ENCODE data around the gene NAGS.
"Not testable (repeated sequence)": the region's sequence is repeated elsewhere in the genome, so short reads cannot be mapped to it uniquely, and the experiment has no call there.

NAGS gene, protein sequence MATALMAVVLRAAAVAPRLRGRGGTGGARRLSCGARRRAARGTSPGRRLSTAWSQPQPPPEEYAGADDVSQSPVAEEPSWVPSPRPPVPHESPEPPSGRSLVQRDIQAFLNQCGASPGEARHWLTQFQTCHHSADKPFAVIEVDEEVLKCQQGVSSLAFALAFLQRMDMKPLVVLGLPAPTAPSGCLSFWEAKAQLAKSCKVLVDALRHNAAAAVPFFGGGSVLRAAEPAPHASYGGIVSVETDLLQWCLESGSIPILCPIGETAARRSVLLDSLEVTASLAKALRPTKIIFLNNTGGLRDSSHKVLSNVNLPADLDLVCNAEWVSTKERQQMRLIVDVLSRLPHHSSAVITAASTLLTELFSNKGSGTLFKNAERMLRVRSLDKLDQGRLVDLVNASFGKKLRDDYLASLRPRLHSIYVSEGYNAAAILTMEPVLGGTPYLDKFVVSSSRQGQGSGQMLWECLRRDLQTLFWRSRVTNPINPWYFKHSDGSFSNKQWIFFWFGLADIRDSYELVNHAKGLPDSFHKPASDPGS

DNA sequence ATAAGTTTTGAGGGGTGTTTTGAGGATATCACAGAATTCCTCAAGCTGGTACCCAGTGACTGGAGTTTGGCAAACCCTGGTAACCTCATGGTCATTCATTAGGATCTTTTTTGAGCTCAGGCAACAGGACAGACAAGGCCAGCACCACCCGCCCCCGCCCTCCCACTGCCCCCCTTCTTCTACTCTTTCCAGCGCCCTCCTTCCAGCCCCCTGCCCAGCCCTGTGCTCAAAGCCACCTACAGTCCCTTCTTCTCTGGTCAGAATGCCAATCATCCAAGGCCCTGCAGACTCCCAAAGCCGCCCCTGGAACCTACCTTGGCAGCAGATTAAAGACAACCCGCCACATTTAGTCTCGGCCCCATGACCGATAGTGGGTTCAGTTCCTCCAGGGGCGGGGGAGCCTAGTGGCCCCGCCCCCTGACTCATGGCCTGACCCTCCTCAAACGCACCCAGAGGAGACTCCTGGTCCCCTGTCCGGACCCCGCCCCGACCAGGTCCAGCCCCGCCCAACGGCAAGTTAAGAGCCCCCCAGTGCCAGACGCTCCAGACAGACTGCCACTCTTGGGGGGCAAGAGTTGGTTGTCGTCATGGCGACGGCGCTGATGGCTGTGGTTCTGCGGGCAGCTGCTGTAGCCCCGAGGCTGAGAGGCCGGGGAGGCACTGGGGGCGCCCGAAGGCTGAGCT lies at the start of gene NAGS:
NAGS (plus strand) TSS at position 546 of the 684 bp plus-strand sequence; CDS start at position 588, 42 bp downstream.
- no peak for DNase-seq

DNA sequence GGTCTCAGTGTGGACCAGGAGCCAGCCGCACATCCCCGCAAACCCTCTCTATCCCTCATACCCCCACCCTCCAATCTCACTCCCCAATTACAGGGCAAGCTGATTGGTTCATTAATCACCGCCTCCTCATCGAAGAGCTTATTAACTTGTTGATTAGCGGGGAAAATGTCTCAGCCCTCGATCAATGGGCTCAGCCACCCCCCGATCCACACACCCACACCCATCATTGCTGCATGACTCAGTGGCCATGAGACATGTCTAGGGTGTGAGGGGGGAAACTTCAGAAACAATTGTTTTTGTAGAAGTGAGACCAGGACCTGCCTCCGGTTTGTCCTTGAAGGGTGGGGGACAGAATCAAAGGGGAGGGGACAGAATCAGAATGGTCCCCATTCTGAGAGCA lies 48.2 kb upstream of the NAGS start:
- no peak for DNase-seq

DNA sequence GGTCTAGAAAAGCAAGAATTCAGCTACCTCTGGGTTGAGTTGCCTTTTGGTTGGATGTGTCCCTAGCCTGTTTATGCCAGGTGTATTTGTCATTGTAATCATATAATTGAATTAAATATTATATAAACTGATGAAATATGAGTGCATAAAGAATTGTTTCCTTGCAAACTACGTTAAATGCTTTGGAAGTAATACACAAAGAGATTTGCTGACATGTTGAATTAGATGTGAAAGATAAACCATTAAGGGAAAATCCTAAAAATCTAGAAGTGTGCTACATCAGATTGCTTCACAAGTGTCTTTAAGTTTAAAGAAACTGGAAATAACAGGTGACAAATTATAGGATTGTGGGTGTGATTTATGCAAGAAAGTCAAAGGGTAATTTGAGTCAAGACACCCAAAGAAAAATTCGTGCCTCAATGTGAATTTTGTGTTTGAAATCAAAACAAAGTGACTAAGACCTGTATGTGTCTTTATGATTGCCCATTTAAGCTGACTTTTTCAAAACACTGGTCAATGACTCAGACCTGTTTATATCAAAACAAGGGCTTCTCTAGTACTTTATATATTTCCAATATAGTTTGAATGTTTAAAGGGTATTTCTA lies 45.6 kb upstream of the NAGS start:
- no peak for DNase-seq

DNA sequence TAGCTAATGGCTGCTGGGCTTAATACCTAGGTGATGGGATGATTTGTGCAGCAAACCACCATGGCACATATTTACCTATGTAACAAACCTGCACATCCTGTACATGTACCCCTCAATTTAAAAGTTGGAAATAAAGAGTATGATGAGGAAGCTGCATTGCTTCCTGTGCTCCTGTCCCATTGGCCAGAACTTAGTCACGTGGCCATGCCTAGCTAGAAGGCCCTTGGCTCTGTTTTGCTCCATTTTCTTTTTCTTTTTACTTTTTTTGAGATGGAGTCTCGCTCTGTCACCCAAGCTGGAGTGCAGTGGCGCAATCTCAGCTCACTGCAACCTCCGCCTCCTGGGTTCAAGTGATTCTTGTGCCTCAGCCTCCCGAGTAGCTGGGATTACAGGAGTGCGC lies 43.1 kb upstream of the NAGS start:
- not testable (repeated sequence) for DNase-seq

DNA sequence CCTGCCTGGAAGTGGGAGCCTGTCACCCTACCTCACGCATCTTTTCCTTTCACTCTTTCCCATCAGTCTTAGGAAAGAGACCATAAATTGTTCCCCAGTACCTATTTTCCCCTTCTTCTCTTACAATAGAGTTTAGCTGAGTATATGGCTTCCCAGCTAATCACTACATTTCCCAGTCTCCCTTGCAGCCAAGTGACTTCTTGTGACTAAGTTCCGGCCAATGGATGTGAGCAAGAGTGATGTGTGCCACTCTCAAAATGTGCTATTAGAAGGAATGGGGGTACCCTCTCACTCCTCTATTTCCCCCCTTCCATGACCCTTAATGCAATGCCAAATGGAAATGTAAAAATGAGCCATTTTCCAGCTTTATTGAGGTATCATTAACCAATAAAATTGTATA lies 42.5 kb upstream of the NAGS start:
- no peak for DNase-seq

DNA sequence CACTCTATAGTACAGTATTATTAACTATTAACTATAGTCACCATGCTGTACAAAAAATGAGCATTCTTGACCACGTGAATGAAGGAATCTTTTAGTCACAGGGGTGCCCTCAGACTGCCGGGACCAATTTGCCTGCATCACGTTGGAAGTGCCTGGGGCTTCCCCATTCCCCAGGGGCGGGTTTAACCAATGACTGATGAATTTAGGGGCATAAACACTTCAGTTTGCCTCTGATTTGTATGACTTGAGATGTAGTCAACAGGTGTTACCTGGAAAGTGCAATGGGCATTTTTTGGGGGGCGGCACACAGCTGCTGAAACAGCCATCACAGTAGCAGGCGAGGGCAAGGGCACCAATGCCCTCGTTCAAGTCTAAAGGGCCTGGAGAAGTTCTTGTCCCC lies 41.9 kb upstream of the NAGS start:
- no peak for DNase-seq

DNA sequence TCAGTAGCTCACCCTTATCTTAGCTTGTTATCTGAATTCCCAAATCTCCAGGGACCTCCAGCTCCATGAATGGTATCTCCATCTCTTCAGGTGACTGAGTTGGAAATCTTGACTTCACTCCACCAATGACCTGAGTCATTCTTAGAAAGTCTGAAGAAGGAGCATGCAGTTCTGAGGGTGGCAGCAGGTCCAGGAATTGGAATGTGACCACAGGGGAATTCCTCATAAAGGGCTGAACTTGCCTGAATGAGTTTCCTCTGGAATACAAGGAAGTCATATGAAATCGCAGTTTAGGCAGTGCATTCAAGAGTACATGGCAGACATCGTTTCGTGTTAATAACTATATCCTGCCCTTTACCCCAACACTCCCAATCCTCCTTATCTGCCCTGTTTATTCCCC lies 38.1 kb upstream of the NAGS start:
- no peak for DNase-seq

DNA sequence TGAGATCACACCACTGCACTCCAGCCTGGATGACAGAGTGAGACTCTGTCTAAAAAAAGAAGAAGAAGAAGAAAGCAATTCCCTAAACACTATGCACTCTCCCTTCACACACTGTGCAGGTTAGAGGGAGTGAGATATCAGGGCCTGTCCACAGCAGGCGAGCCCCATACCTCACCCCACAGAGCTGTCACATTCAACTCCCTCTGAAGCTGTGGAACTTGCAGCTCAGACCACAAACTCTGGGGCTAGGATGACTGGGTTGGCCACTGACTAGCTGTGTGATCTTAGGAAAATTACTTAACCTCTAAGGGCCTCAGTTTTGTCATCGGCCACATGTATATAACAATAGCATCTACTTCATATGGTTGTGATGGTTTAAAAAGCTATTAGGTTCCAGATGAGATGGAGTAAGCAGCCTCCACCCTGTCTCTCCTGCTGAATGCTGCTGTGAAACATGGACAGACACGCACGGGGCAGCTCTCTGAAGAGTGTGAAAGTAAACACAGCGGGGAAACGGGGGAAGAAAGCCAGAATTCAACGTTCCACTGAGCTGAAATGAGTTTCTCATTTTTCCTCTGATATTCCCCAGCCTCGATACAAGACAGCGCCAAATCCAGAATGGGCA lies 37.1 kb upstream of the NAGS start:
- no peak for DNase-seq

DNA sequence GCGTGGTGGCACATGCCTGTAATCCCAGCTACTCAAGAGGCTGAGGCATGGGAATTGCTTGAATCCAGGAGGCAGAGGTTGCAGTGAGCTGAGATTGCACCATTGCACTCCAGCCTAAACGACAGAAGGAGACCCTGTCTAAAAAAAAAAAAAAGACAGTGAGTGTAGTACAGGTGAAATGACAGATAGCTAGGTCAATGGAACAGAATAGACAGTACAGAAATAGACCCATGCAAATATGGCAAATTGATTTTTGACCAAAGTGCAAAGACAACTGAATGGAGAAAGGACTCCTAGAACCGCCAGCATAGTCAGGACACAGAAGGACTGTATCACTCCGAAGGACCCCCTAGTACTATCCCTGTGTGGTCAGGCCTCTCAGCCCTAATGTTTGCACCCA lies 34.1 kb upstream of the NAGS start:
- no peak for DNase-seq

DNA sequence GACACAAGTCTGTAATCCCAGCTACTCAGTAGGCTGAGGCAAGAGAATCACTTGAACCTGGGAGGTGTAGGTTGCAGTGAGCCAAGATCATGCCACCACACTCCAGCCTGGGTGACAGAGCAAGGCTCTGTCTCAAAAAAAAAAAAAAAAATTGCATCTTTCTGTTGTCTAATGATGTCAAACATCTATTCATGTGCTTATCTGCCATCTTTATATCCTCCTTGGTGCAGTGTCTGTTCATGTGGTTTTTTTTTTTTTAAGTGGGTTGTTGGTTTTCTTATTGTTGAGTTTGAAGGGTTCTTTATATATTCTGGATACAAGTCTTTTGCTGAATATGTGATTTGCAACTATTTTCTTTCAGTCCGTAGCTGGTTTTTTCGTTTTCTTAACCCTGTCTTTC lies 33.0 kb upstream of the NAGS start:
- not testable (repeated sequence) for DNase-seq

DNA sequence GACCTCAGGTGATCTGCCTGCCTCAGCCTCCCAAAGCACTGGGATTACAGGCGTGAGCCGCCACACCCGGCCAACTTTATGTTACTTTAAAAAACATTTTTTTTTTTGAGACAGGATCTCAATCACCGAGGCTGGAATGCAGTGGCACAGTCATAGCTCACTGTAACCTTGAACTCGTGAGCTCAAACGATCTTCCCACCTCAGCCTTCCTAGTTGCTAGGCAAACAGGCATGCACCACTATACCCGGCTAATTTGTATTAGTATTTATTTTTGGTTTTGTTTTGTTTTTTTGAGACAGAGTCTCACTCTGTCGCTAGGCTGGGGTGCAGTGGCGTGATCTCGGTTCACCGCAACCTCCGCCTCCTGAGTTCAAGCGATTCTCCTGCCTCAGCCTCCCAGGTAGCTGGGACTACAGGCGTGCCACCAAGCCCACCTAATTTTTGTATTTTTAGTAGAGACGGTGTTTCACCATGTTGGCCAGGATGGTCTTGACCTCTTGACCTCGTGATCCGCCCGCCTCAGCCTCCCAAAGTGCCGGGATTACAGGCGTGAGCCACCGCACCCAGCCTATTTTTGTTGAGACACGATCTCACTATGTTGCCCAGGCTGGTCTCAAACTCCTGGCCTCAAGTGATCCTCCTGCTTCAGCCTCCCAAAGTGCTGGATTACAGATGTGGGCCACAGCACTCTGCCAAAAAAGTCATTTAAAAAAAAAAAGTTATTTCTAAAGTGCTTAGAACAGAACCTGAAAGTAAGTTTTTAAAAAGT lies 31.8 kb upstream of the NAGS start:
- DNase-seq, result not testable (repeated sequence)

DNA sequence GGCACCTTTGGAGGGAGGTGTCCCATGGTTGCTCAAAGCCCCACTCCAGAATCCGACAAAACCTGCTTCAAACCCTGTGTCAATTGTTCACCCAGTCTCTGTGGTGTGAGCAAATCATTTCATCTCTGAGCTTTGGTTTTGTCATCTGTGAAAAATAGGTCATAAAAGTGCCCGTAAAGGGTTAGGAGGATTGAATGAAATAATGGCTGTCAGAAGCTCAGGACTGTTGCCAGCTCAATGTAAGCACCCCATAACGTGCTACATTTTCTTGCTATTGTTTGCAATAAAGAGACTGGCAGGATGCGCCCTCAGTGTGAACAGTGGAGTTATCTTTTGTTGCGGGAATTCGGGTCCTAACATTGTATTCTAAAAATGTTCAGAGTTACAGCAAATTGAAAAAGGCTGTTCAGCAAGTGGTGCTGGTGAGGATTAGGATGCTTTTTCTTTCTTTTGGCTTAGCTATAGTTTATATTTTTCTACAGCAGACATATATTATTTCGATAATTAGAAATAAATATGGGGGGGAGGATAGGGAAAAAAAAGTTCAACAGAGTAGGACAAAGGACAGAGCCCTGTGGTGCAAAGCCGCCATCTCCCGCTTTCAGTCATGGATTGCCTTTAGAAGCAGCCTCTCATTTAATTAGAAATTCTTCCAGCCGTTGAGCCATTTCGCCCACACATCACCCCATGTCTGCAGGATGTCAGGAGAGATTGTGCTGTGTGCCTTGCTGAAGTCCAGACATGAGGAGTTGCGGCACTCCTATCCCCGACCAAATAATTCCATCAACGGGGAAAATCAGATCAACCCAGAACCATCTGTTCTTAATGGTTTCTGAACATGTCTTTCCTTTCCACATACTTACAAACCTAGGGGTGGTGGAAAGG lies 29.8 kb upstream of the NAGS start:
- DNase-seq, result no peak

DNA sequence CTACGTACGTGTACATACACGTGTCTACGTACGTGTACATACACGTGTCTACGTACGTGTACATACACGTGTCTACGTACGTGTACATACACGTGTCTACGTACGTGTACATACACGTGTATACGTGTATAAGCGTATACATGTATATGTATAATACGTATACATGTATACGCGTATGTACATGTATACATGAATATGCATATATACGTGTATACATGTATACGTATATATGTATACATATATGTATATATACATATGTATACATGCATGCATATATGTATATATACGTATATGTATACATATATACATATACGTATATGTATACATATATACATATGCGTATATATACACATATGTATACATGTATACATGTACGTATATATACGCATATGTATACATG lies 28.5 kb upstream of the NAGS start:
- no peak for DNase-seq

DNA sequence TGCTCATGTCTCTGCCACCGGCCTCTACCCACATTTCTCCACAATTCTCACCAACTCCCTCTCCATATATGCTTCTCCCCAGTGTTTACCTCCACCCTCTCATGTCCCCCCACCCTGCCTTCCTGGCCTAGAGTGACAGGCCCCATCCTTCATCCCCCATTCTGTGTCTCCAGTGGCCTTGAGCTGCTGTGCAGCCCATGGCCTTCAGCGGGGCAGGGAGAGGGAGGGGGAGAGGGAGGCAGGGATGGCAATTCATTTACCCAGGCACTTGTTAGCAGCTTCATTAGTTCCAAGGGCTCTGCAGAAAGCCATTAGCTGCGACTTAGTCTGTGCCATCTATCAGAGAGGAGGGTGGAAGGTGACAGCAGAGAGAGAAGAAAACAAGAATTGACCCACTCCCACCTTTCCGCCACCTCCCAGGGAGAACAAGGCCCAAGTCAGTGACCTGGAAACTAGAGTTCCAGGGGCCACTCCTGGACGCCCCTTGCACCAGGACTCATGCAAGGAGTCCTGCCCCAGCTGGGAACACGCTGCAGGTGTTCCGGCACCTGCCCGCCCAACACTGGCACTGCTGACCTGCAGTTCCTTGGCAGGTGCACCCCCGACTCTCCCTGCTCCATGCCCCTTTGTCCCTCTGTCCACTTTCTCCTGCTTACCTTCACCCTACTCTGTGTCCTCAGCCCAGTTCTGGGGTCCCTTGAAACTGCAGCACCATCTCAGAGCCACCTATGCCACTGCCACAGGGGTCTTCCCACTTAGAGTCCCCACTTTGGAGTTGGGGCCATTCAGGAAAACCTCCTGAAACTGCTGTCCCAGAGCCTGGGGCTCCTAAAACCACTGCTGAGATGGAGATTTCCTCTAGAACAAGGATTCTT lies 27.2 kb upstream of the NAGS start:
- no peak for DNase-seq

DNA sequence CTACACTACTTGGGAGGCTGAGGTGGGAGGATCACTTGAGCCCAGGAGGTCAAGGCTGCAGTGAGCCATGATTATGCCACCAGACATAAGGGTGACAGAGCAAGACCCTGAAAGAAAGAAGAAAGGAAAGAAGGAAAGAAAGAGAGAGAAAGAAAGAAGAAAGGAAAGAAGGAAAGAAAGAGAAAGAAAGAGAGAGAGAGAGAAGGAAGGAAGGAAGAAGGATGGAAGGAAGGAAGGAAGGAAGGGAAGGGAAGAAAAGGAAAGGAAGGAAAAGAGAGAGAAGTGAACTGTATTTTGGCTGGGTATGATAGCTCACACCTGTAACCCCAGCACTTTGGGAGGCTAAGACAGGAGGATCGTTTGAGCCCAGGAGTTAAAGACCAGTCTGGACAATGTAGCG lies 26.3 kb upstream of the NAGS start:
- no peak for DNase-seq

DNA sequence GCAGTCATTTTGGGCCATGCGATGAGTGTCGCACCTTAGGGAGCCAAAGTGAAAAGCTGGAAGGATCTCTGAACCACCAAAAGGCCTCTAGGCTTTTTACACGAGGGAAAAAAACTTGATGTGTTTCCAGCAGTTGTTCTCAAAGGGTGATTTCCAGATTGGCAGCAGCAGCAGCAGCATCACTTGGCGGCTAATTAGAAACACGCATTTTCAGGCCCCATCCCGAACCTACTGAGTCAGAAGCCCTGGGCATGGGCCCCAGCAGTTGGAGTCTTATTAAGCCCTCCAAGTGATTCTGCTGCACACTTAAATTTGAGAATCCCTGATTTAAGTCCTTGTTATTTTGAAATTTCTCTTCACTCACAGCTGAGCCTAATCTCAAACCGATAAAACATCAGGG lies 25.4 kb upstream of the NAGS start:
- DNase-seq, result no peak

DNA sequence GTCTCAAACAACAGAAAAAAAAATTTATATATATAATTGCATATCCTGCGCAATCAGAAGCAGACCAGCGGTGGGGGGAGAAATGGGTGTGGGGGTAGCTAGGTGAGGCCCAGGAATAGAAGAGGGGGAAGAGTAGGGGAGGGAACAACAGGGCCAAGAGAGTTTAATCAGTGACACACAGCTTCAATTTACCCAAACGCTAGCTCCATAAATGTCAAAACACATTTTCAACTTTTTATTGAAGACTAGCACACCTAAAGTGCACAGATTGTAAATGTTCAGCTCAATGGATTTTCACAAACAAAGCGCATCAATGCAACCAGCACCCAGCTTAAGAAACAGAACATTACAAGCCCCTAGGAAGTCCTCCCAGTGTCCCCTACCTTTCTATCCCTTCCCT lies 24.8 kb upstream of the NAGS start:
- DNase-seq, result no peak

DNA sequence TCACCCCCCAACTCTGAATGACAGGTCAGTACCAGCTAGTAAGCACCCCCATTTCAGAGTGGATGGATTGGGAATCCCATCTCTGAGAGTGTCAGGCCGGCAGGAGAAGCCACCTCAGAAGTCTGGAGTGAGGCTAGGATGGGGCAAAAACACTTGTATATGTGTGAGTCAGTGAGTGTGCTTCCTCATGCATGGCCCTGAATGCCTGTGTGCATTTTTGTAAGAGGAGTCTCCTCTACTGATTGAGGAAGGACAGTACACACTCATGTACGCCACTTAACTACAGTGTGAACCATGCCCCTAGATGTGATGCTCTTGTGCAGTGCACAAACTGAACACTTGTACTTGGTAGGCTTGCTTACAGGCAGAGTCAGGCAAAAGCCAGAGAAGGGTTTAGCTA lies 22.3 kb upstream of the NAGS start:
- DNase-seq, result no peak

DNA sequence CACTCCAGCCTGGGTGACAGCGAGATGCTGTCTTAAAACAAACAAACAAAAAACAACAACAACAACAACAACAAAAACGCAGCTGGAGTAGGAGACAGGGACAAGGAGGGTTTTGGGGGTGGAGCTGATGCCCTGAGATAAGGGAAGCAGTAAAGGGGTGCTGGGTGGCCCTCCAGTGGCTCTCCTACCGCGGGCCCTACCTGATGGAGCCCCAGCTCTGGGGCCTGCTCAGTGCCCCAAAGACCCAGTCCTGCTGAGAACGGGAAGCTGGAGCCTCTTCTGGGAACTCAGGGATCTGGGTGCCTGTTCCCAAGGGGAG lies 21.3 kb upstream of the NAGS start:
- DNase-seq, result no peak

DNA sequence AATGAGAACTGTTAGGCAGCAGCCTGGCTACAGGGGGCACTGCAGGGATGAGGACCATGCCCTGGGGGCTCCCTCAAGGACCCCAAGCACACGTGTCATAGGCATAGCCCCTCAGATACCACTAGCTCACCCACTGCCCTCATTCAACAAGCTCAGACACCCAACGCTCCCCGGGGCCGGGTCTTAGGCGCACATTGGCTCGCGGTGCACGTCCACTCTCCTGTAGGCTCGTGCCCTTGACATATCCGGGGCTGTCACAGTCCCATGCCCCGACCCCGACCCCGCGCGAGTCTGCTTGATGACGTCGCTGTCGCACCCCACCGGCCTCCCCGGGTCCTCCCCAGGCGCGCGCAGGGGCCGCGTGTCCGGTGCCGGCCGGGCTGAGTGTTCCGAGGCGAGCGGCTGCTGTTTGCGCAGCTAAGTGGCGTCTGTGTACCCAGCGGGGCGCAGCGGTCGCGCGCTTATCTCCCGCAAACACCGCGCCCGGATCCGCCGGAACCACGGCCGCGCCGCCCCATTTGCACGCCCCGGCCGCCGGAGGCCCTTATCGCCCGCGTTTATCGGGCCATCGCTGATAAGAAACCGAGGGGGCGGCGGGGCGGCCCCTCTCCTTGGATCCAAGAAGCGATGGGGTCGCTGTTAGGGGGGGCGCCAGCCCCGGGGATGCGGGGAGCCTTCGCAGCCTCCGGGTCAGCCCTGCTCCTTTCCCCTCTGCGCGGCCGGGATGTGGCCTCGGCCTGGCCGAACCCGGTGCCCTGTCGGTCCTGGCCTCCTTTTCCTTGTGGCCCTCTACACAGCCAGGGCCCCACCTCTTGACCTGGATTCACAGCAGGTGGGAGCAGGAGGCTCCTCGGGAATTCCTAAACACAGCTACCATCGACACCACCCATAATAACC lies 20.7 kb upstream of the NAGS start:
- DNase-seq, result no peak

All from inflammatory macrophage treated with lipopolysaccharide for 1 hour (primary cell).